Neural progenitor cell (in vitro differentiated cells): ENCODE data around the gene ERCC1. TPM values are rescaled to one million over a fixed set of nuclear protein-coding genes. Genes with fewer than 3 reads are reported as not detected.
"Not testable (repeated sequence)": the region's sequence is repeated elsewhere in the genome, so short reads cannot be mapped to it uniquely, and the experiment has no call there.

Source experiments
- DNase-seq: peaks from one replicate; pipeline ENCODE4 v3.0.0-alpha.2; 2016; ENCODE audit warnings: low spot score
- H2AFZ ChIP-seq: fragments of 200-600 bp; sonication (generic); replicated peaks from 2 replicates; pipeline ENCODE4 v1.6.1; 2016; ENCODE audit warnings: antibody characterized with exemption
- H3F3A ChIP-seq: fragments of 200-600 bp; sonication (generic); 2 replicates; pipeline ENCODE4 v1.6.1; 2016; ENCODE audit warnings: antibody characterized with exemption, low read depth
- H3K27ac ChIP-seq: fragments of 200-600 bp; sonication (generic); 2 replicates; pipeline ENCODE4 v1.5.1; 2016; ENCODE audit warnings: mild to moderate bottlenecking
- H3K27me3 ChIP-seq: fragments of 200-600 bp; sonication (generic); 2 replicates; pipeline ENCODE4 v1.6.1; 2016; ENCODE audit warnings: mild to moderate bottlenecking, moderate library complexity
- H3K36me3 ChIP-seq: fragments of 200-600 bp; sonication (generic); 2 replicates; pipeline ENCODE4 v1.5.1; 2016
- H3K4me1 ChIP-seq: fragments of 200-600 bp; sonication (generic); 2 replicates; pipeline ENCODE4 v1.6.1; 2016; ENCODE audit warnings: mixed run types
- H3K4me2 ChIP-seq: fragments of 200-600 bp; sonication (generic); 2 replicates; pipeline ENCODE4 v1.6.1; 2016
- H3K4me3 ChIP-seq: fragments of 200-600 bp; sonication (generic); 2 replicates; pipeline ENCODE4 v1.5.1; 2016
- H3K79me2 ChIP-seq: fragments of 200-600 bp; sonication (generic); 2 replicates; pipeline ENCODE4 v1.6.1; 2016; ENCODE audit warnings: low read depth
- H3K9ac ChIP-seq: fragments of 200-600 bp; sonication (generic); 2 replicates; pipeline ENCODE4 v1.6.1; 2016
- H3K9me3 ChIP-seq: fragments of 200-600 bp; sonication (generic); 2 replicates; pipeline ENCODE4 v1.5.1; 2016; ENCODE audit warnings: low read depth
- H4K20me1 ChIP-seq: fragments of 200-600 bp; sonication (generic); 2 replicates; pipeline ENCODE4 v1.6.1; 2016; ENCODE audit warnings: low read depth
- H3K27ac Mint-ChIP-seq: 3 replicates; pipeline ENCODE4 v1.8.0; 2021; ENCODE audit warnings: mixed read lengths
- H3K27me3 Mint-ChIP-seq: 2 replicates; pipeline ENCODE4 v1.8.0; 2022; ENCODE audit warnings: low read depth, mild to moderate bottlenecking, inconsistent platforms, moderate library complexity, mixed read lengths; ENCODE audit not compliant: insufficient read depth
- H3K36me3 Mint-ChIP-seq: 3 replicates; pipeline ENCODE4 v1.8.0; 2021; ENCODE audit warnings: mixed read lengths
- H3K4me1 Mint-ChIP-seq: 3 replicates; pipeline ENCODE4 v1.8.0; 2021; ENCODE audit warnings: mixed read lengths
- H3K4me3 Mint-ChIP-seq: 3 replicates; pipeline ENCODE4 v1.8.0; 2021; ENCODE audit warnings: mild to moderate bottlenecking, moderate library complexity, mixed read lengths
- H3K9me3 Mint-ChIP-seq: 3 replicates; pipeline ENCODE4 v1.8.0; 2020; ENCODE audit warnings: mixed read lengths
- CTCF ChIP-seq: fragments of 200-600 bp; sonication (generic); IDR thresholded peaks from 2 replicates; pipeline ENCODE4 v1.5.1; 2017; ENCODE audit warnings: antibody characterized with exemption, mild to moderate bottlenecking
- EZH2 ChIP-seq: fragments of 200-600 bp; sonication (generic); IDR thresholded peaks from 2 replicates; pipeline ENCODE4 v1.6.1; 2017; ENCODE audit warnings: antibody characterized with exemption, mild to moderate bottlenecking, moderate library complexity
- EZH2phosphoT487 ChIP-seq: fragments of 200-600 bp; sonication (generic); IDR thresholded peaks from 2 replicates; pipeline ENCODE4 v1.6.1; 2017; ENCODE audit warnings: antibody characterized with exemption
- total RNA-seq: library from RNA; depleted of rRNA; stranded (reverse); fragments of >200 nt; gene quantifications from 2 replicates; pipeline ENCODE4 v1.2.3, GENCODE V29; 2015; ENCODE audit warnings: low replicate concordance

Gene ERCC1
- total RNA-seq, 1 donor from 2014 or later = 46.0 TPM

- Histone ChIP-seq H3K9ac (peak overlapping the region; percentile 46), H3K4me3 (peak overlapping the region; percentile 99), H3K79me2 (no peaks in the 10 kb centered on the region), H3K4me2 (peak overlapping the region; percentile 69), H3K27me3 (peaks cover 2% of the 10 kb centered on the region), H3K27ac (no peak overlapping the region), H3K9me3 (no peaks in the 10 kb centered on the region), H2AFZ (peak overlapping the region; percentile 99), H3K4me1 (peaks cover 8% of the 10 kb centered on the region), H3K36me3 (no peaks in the 10 kb centered on the region), H3F3A (peaks cover 45% of the 10 kb centered on the region), H4K20me1 (no peaks in the 10 kb centered on the region)
- Mint-ChIP-seq H3K4me1 (peaks cover 32% of the 10 kb centered on the region), H3K4me3 (peak overlapping the region; percentile 83), H3K9me3 (no peaks in the 10 kb centered on the region), H3K36me3 (no peaks in the 10 kb centered on the region), H3K27me3 (peaks cover 22% of the 10 kb centered on the region), H3K27ac (peak overlapping the region; percentile 92)
- peak; percentile 99 for TF ChIP-seq CTCF
- no peak for TF ChIP-seq EZH2phosphoT487
- peak; percentile 49 for TF ChIP-seq EZH2
- peak; percentile 88 for DNase-seq
These were observed 16.0 kb upstream of the ERCC1 start for GRCh38 chr19:45439569-45440258.

GRCh38 chr19:45439190-45439568, 15.5 kb upstream of the ERCC1 start:
- DNase-seq = no peak
- H3K4me1 ChIP-seq = peaks cover 4% of the 10 kb centered on the region
- H3K4me3 ChIP-seq = peak overlapping the region; percentile 99
- H3K9ac ChIP-seq = no peak overlapping the region
- H3K79me2 ChIP-seq = no peaks in the 10 kb centered on the region
- no peak overlapping the region for H3K4me2 ChIP-seq
- no peak overlapping the region for H3K27ac Mint-ChIP-seq
- TF ChIP-seq EZH2phosphoT487 (no peak), EZH2 (no peak), CTCF (no peak)
- H3K27me3 Mint-ChIP-seq = peaks cover 25% of the 10 kb centered on the region
- no peaks in the 10 kb centered on the region for H3K36me3 ChIP-seq
- H3K9me3 Mint-ChIP-seq = no peaks in the 10 kb centered on the region
- no peak overlapping the region for H2AFZ ChIP-seq
- no peaks in the 10 kb centered on the region for H3K36me3 Mint-ChIP-seq
- peaks cover 41% of the 10 kb centered on the region for H3F3A ChIP-seq
- H4K20me1 ChIP-seq = no peaks in the 10 kb centered on the region
- H3K4me1 Mint-ChIP-seq = peaks cover 27% of the 10 kb centered on the region
- H3K9me3 ChIP-seq = no peaks in the 10 kb centered on the region
- peak overlapping the region; percentile 60 for H3K4me3 Mint-ChIP-seq
- no peak overlapping the region for H3K27ac ChIP-seq
- no peaks in the 10 kb centered on the region for H3K27me3 ChIP-seq

GRCh38 chr19:45437328-45437727, 13.6 kb upstream of the ERCC1 start:
- peaks cover 18% of the 10 kb centered on the region for H3K27me3 Mint-ChIP-seq
- Histone ChIP-seq H3K4me1 (peaks cover 4% of the 10 kb centered on the region), H3K79me2 (no peaks in the 10 kb centered on the region), H3F3A (peaks cover 24% of the 10 kb centered on the region), H4K20me1 (no peaks in the 10 kb centered on the region), H3K9ac (no peak overlapping the region), H3K9me3 (no peaks in the 10 kb centered on the region), H3K27ac (no peak overlapping the region), H3K4me3 (no peak overlapping the region), H3K36me3 (no peaks in the 10 kb centered on the region), H3K4me2 (no peak overlapping the region), H3K27me3 (no peaks in the 10 kb centered on the region), H2AFZ (no peak overlapping the region)
- H3K4me1 Mint-ChIP-seq = peaks cover 13% of the 10 kb centered on the region
- no peaks in the 10 kb centered on the region for H3K9me3 Mint-ChIP-seq
- no peak for DNase-seq
- peak overlapping the region; percentile 14 for H3K4me3 Mint-ChIP-seq
- TF ChIP-seq EZH2phosphoT487 (no peak), CTCF (no peak), EZH2 (no peak)
- no peaks in the 10 kb centered on the region for H3K36me3 Mint-ChIP-seq
- H3K27ac Mint-ChIP-seq = no peak overlapping the region

GRCh38 chr19:45432543-45432942, 8.8 kb upstream of the ERCC1 start:
- H3K4me3 Mint-ChIP-seq, H4K20me1 ChIP-seq, H3K4me1 Mint-ChIP-seq, H3K36me3 Mint-ChIP-seq, H3K9me3 Mint-ChIP-seq, H3K79me2 ChIP-seq, DNase-seq, H3K36me3 ChIP-seq, H3K9ac ChIP-seq, H3K4me1 ChIP-seq, H2AFZ ChIP-seq, H3K27ac ChIP-seq, H3K4me2 ChIP-seq, H3K9me3 ChIP-seq, H3K27ac Mint-ChIP-seq, H3K4me3 ChIP-seq, H3K27me3 Mint-ChIP-seq: not testable (repeated sequence)
- Histone ChIP-seq H3F3A (peaks cover 26% of the 10 kb centered on the region), H3K27me3 (peaks cover 15% of the 10 kb centered on the region)

- H3K4me3 Mint-ChIP-seq, H3K36me3 Mint-ChIP-seq, H2AFZ ChIP-seq, DNase-seq, H3K36me3 ChIP-seq, H3K27ac Mint-ChIP-seq, H3K4me2 ChIP-seq, H4K20me1 ChIP-seq, H3K4me1 Mint-ChIP-seq, H3K9ac ChIP-seq, H3K9me3 Mint-ChIP-seq, H3K9me3 ChIP-seq, H3K4me3 ChIP-seq, H3K27me3 Mint-ChIP-seq, H3K79me2 ChIP-seq, H3K27ac ChIP-seq, H3K4me1 ChIP-seq: not testable (repeated sequence)
- peaks cover 15% of the 10 kb centered on the region for H3K27me3 ChIP-seq
- peaks cover 30% of the 10 kb centered on the region for H3F3A ChIP-seq
These were observed 7.3 kb upstream of the ERCC1 start for GRCh38 chr19:45431008-45431407.

- H3K79me2 ChIP-seq, H4K20me1 ChIP-seq, H3K36me3 ChIP-seq, H3K9me3 ChIP-seq, H3K4me3 ChIP-seq, H2AFZ ChIP-seq, H3K36me3 Mint-ChIP-seq, H3K4me1 ChIP-seq, H3K27ac Mint-ChIP-seq, H3K4me1 Mint-ChIP-seq, H3K27me3 Mint-ChIP-seq, H3K27ac ChIP-seq, DNase-seq, H3K4me2 ChIP-seq, H3K9me3 Mint-ChIP-seq, H3K9ac ChIP-seq: not testable (repeated sequence)
- Histone ChIP-seq H3F3A (peaks cover 36% of the 10 kb centered on the region), H3K27me3 (peaks cover 15% of the 10 kb centered on the region)
- H3K4me3 Mint-ChIP-seq = peak overlapping the region; percentile 18
These were observed 6.2 kb upstream of the ERCC1 start for GRCh38 chr19:45429896-45430295.
